Stimulated activated CD4-positive, alpha-beta T cell treated with anti-CD3 and anti-CD28 coated beads, TNF-alpha, amount 100 ng/mL, for 24 hours (primary cell): ENCODE data around the gene SLC12A7.
"Not testable (repeated sequence)": the region's sequence is repeated elsewhere in the genome, so short reads cannot be mapped to it uniquely, and the experiment has no call there.

Experiments
- DNase-seq, 3 experiments: peaks; one replicate each; pipeline ENCODE4 v3.0.0-alpha.2; 2020; ENCODE audit warnings: low read depth in 3 of 3

Gene SLC12A7

GRCh38 chr5:1062761-1063568, 48.9 kb downstream of the SLC12A7 start:
- DNase-seq = no peak

- no peak for DNase-seq
These were observed 49.9 kb downstream of the SLC12A7 start for GRCh38 chr5:1061916-1062315.

GRCh38 chr5:1061292-1061691, 50.6 kb downstream of the SLC12A7 start:
- not testable (repeated sequence) for DNase-seq

GRCh38 chr5:1060535-1060981, 51.3 kb downstream of the SLC12A7 start:
- DNase-seq = no peak

GRCh38 chr5:1059884-1060263, 52.0 kb downstream of the SLC12A7 start:
- DNase-seq = no peak

- no peak for DNase-seq
These were observed 52.6 kb downstream of the SLC12A7 start for GRCh38 chr5:1058988-1059883.

- DNase-seq = no peak
These were observed 53.5 kb downstream of the SLC12A7 start for GRCh38 chr5:1058083-1058945.

- DNase-seq = no peak
These were observed 54.3 kb downstream of the SLC12A7 start for GRCh38 chr5:1057485-1058082.

GRCh38 chr5:1056611-1057484, 55.0 kb downstream of the SLC12A7 start:
- no peak for DNase-seq

- no peak for DNase-seq
These were observed 55.8 kb downstream of the SLC12A7 start for GRCh38 chr5:1055896-1056610.

- DNase-seq = no peak
These were observed 56.8 kb downstream of the SLC12A7 start for GRCh38 chr5:1054799-1055775.

- DNase-seq = no peak
These were observed 57.7 kb downstream of the SLC12A7 start for GRCh38 chr5:1054018-1054798.

GRCh38 chr5:1053391-1054017, 58.4 kb downstream of the SLC12A7 start:
- DNase-seq = no peak

GRCh38 chr5:1052641-1053390, 59.0 kb downstream of the SLC12A7 start:
- no peak for DNase-seq

GRCh38 chr5:1052076-1052475, 59.8 kb downstream of the SLC12A7 start:
- DNase-seq = no peak

GRCh38 chr5:1051366-1051720, 60.5 kb downstream of the SLC12A7 start:
- DNase-seq = no peak
